Subcutaneous adipose tissue (tissue), 4 donors: Measurements from ENCODE around the gene EDEM3. TPM values are rescaled to one million over a fixed set of nuclear protein-coding genes. Genes with fewer than 3 reads are reported as not detected.

Source experiments
- CTCF ChIP-seq: fragments of 450-650 bp; IDR thresholded peaks from one replicate; pipeline ENCODE4 v1.5.1; 2016; ENCODE audit warnings: low read depth, mild to moderate bottlenecking, control low read depth, antibody characterized with exemption, moderate library complexity
- total RNA-seq, 4 donors: library from RNA; depleted of rRNA; stranded (reverse); fragments of >200 nt; gene quantifications; one replicate each; pipeline ENCODE4 v1.1.0, GENCODE V29; 2016

EDEM3 gene
- total RNA-seq, 4 donors from 2014 or later, result 29.6 to 66.4 (median 44.9) TPM

GRCh38 chr1:184644771-184645170 is 109.9 kb downstream of the EDEM3 start:
- TF ChIP-seq CTCF, result no peak

GRCh38 chr1:184643661-184644060 is 111.0 kb downstream of the EDEM3 start:
- TF ChIP-seq CTCF, result no peak

GRCh38 chr1:184641894-184642293 is 112.8 kb downstream of the EDEM3 start:
- TF ChIP-seq CTCF, result no peak

- TF ChIP-seq CTCF, result no peak
These were observed 114.2 kb downstream of the EDEM3 start for GRCh38 chr1:184640505-184640904.

Other genes with a start within 250 kb of the EDEM3 start
- gene NIBAN1, start 219.7 kb upstream of the EDEM3 start, total RNA-seq, result 10 to 100 TPM; 12.1 to 22.1 (median 15.2) TPM